ENCODE results near the gene SUCLG1.
"Not testable (repeated sequence)": the region's sequence is repeated elsewhere in the genome, so short reads cannot be mapped to it uniquely, and the experiment has no call there.

SUCLG1 gene

GRCh38 chr2:84417453-84418145, 41.5 kb downstream of the SUCLG1 start:
- no peak for DNase-seq

- DNase-seq, result no peak
These were observed 49.5 kb downstream of the SUCLG1 start for GRCh38 chr2:84409531-84409930.

- DNase-seq, result not testable (repeated sequence)
These were observed 57.0 kb downstream of the SUCLG1 start for GRCh38 chr2:84402111-84402510.

GRCh38 chr2:84399839-84400238, 59.2 kb downstream of the SUCLG1 start:
- DNase-seq, result not testable (repeated sequence)

GRCh38 chr2:84395820-84396219, 63.3 kb downstream of the SUCLG1 start:
- no peak for DNase-seq

GRCh38 chr2:84394628-84395027, 64.5 kb downstream of the SUCLG1 start:
- no peak for DNase-seq

GRCh38 chr2:84393829-84394228, 65.3 kb downstream of the SUCLG1 start:
- no peak for DNase-seq

- no peak for DNase-seq
These were observed 69.3 kb downstream of the SUCLG1 start for GRCh38 chr2:84389794-84390193.

- no peak for DNase-seq
These were observed 70.1 kb downstream of the SUCLG1 start for GRCh38 chr2:84388921-84389490.

GRCh38 chr2:84388133-84388532, 70.9 kb downstream of the SUCLG1 start:
- DNase-seq, result no peak

- DNase-seq, result no peak
These were observed 72.6 kb downstream of the SUCLG1 start for GRCh38 chr2:84386336-84387040.

- DNase-seq, result no peak
These were observed 75.8 kb downstream of the SUCLG1 start for GRCh38 chr2:84383271-84383670.

GRCh38 chr2:84380875-84381274, 78.2 kb downstream of the SUCLG1 start:
- DNase-seq, result no peak

- no peak for DNase-seq
These were observed 80.1 kb downstream of the SUCLG1 start for GRCh38 chr2:84378960-84379359.

GRCh38 chr2:84375020-84375419, 84.1 kb downstream of the SUCLG1 start:
- no peak for DNase-seq

GRCh38 chr2:84373866-84374265, 85.2 kb downstream of the SUCLG1 start:
- no peak for DNase-seq

Measured in NCI-H2171 treated with DMSO at 0.1 percent for 48 hours (cell line).